Adrenal gland (tissue), 5 donors: ENCODE data around the gene LARGE1.

Experiments
- CTCF ChIP-seq, 6 experiments: fragments of 450-650 bp in 4 of 6; fragments of 200-600 bp in 2 of 6; sonication (generic) in 1 of 6; IDR thresholded peaks; 1 replicate in 5 of 6; 2 replicates in 1 of 6; pipeline versions ENCODE4 v1.5.1 to v1.8.0; 2016 to 2021; ENCODE audit warnings: antibody characterized with exemption in 6 of 6, mild to moderate bottlenecking in 2 of 6, moderate library complexity in 1 of 6
- POLR2A ChIP-seq, 2 donors: fragments of 450-650 bp; IDR thresholded peaks; one replicate each; pipeline ENCODE4 v1.6.1; 2017; ENCODE audit warnings: antibody characterized with exemption in 2 of 2, mild to moderate bottlenecking in 2 of 2, moderate library complexity in 1 of 2
- donor health status: DM: no; HTN: no; CAD: no.

GRCh38 chr22:33788927-33789326 is 131.3 kb downstream of the LARGE1 start:
- no peak for TF ChIP-seq CTCF (IDR thresholded peaks at IDR 0.05)
- no peak for TF ChIP-seq POLR2A (IDR thresholded peaks at IDR 0.05)
